SW480 (cell line): ENCODE data around the gene BEND5.

Source experiments
- DNase-seq: peaks from one replicate; pipeline ENCODE4 v3.0.0-alpha.2; 2016; ENCODE audit warnings: low spot score

BEND5 gene, protein sequence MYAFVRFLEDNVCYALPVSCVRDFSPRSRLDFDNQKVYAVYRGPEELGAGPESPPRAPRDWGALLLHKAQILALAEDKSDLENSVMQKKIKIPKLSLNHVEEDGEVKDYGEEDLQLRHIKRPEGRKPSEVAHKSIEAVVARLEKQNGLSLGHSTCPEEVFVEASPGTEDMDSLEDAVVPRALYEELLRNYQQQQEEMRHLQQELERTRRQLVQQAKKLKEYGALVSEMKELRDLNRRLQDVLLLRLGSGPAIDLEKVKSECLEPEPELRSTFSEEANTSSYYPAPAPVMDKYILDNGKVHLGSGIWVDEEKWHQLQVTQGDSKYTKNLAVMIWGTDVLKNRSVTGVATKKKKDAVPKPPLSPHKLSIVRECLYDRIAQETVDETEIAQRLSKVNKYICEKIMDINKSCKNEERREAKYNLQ

DNA sequence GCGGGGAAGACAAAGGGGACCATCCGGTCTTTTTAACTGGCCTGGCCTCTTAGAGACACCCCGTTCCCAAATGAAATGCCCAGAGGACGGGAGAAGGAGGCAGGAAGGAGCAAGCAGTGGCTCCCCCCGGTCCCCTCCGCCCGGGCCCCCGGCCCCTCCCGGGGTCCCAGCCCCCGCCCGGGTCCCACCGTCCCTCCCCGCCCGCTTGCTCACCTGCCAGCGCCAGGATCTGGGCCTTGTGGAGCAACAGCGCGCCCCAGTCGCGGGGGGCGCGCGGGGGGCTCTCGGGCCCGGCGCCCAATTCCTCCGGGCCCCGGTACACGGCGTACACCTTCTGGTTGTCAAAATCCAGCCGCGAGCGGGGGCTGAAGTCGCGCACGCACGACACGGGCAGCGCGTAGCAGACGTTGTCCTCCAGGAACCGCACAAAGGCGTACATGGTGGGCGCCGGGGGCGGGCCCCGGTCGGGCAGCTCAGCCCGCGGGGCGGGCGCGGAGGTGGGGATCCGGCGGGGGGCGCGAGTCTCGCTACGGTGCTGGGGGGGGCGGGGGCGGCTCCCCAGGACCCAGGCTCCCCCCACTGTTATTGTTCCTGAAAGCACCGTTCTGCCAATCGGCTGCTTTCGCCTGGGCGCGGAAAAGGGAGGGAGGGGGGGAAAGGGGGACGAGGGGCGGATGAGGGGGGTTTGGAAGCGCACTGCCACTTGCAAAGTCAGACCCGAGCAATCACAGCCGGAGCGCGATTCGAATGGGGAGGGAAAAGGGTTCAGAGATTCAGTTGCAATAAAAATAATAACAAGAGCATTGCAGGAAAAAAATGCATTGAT lies at the start of gene BEND5:
TSS of gene BEND5 (minus strand) at position 499 of the 826 bp plus-strand sequence. CDS start at position 439, 60 bp downstream.
- no peak for DNase-seq

DNA sequence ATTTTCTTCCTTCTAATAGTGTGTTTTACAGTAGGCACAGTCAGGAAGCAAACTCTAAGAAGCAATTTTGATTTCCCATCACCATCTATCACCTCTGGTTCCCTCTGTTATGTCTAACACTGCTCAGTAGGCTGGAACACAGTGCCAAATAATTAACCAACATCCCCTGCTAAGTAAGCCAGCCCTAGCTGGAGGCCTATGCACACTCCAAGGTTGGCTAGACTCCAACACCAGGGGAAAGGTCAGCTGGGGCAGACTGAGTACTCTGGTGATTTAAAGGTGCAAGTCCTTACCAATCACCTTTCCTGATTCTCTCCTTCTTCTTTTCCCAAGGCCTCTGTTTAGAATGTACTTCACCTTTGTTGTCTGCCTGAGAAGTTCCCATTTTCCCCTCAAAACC lies 46.5 kb upstream of the BEND5 start:
- no peak for DNase-seq

DNA sequence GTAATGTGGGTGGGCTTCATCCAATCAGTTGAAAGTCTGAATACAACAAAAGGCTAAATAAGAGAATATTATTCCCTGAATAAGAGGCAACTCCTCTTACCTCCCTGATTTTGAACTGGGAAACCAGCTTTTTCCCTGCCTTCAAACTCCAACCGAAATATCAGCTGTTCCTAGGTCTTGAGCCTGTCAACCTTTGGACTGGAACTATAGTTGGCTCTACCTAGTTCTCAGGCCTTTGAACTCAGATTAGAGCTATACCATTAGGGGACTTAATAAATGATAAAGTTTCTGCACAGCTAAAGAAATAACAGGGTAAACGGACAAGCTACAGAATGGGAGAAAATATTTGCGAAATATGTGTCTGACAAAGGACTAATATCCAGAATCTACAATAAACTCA lies 43.8 kb upstream of the BEND5 start:
- DNase-seq = no peak

DNA sequence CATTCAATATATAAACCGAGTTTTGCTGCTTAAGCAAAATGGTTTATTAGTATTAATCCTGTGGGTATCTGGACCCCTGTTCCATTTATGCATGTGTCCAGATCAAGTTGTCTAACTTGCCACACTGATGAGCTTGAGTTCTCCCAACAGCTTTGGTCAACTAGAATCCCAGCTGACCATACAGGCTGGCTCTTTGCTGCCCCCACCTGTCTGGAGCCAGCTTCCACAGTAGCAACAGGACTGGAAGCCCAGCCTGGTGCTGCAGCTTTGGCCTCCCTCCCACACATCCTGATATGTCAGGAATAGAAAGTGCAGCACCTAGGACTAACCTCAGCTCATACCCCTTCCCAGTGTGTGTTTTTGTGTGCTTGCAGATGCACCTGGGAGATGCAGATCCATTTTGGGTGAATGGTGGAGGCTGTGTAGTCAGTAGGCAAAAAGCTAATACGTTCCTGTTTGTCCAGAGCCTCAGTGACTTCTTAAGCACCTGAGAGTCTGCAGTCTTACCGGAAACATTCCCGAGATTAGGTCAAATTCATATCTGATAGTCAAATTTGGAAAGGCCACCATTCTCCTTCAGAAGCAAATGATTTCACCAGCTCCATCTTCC lies 40.9 kb upstream of the BEND5 start:
- peak; percentile 21 for DNase-seq

- no peak for DNase-seq
These were observed 34.0 kb upstream of the BEND5 start for GRCh38 chr1:48810740-48811139.

DNA sequence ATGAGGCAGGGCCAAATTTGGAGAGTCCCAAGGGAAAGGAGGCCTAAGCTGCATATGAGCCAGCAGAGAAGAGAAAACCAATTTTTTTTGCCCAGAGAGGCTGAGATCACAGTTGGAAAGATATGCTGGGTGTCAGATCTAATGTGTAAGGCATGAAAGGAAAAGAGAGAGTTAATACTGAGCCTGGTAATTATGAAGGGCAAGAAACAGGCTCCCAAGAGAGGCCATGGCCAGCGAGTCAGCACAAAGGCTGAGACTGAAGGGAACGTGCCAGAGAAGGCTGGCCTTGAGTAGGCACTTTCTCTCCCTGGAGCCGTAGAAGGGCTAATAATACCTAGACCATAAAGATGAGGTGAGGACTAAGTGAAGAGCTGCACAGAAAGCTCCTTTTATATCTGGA lies 31.8 kb upstream of the BEND5 start:
- no peak for DNase-seq

DNA sequence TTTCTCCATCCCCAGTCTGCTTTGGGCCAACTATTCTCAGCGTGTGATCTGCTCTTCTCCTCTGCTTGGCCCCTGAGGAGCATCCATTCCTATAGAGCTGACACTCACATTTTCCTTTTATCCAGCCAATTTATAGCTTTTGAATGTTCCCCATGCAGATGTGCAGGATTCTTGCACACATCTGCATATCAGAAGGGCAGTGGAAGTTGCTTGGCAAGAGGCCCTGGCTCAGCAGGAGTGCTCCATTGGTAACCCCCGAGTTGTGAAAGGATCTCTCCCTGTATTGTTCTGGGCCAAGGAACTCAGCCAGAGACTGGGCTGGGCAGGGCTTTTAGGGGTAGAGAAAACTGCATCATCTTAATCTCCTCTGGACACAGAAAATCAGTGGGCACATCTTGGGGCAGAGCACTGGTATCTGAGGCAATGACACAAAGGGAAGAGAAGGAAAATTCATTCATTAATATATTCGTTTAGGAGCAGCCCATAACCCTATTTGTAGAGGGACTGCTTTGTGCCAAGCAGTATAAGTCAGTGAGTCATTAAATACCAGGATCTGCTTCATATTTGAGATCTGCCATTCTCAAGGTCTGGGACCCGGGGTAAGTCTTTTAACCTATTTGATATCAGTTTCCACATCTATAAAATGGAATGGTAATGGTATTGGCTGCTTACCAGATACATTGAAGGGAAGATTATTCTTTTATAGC lies 31.0 kb upstream of the BEND5 start:
- no peak for DNase-seq

- no peak for DNase-seq
These were observed 26.8 kb upstream of the BEND5 start for GRCh38 chr1:48803474-48803873.

DNA sequence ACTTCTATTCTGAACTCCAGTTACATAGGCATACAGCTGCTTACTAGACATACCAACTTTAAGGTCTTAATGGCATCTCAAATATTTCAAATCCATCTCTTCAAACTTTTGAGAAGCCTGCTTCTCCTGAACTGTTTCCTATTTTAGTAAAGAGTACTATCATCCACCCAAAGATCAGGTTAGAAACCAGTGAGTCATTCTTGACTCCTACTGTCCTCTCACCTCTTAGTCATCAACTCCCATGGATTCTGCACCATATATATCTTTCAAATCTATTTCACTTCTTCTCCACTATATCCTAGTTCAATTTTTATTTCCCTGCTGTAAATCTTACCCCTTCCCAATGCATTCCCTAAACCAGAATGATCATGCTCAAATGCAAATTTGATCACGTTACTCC lies 18.1 kb upstream of the BEND5 start:
- DNase-seq = no peak

- DNase-seq = no peak
These were observed 17.2 kb upstream of the BEND5 start for GRCh38 chr1:48793863-48794262.

DNA sequence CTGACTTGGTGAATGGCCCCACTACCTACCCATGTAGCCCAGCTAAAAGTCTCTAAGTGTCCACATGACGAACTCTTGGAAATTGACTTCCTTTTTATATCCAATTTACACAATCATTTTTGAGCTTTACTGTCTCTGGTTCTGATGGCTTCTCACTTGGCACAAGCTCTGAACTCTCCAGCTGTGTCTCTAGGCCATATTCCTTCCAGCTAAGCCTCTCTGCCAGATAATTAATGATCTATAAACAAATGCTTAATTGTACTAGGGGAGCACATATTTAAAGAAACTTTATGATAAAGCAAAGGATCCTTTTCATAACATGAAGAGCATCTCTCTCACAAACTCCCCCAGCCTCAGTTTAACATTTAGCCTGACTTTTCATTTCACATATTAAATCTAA lies 16.3 kb upstream of the BEND5 start:
- no peak for DNase-seq

DNA sequence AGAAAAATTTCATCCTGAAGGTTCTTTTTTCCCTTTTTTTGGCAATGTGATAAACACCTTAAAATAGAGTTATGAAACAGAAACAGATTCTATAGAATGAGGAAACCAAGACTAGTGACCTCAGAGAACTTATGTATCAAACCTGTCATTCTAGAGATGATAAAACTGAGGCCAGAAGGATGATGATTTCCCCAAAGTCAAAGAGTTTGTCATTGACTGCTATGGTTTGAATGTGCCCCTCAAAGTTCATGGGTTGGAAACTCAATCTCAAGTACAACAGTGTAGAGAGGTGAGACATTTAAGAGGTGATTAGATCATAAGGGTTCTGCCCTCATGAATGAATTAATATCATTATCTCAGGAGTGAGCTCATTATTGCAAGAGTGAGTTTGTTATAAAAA lies 13.7 kb upstream of the BEND5 start:
- no peak for DNase-seq

GRCh38 chr1:48789903-48790302 lies 13.2 kb upstream of the BEND5 start:
- no peak for DNase-seq

- no peak for DNase-seq
These were observed 9.2 kb upstream of the BEND5 start for GRCh38 chr1:48785869-48786268.

DNA sequence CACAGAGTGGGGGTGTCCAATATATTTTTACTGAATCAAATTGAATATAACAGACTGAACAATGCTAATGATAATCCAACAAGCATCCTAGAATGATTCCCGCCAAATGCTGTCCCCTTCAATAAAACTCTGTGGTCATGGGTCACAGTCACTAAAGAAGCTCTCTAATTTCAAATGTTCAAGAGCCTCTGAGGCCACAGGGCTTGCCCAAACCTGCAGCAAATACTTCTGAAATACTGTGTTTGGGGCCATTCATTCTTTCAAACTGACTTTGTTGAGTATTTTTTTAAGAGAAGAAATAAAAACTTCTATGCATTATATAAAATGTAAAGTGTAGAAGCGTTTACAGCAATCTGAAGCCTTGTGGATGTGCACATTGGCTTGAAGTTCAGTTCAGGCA lies 7.6 kb upstream of the BEND5 start:
- no peak for DNase-seq

DNA sequence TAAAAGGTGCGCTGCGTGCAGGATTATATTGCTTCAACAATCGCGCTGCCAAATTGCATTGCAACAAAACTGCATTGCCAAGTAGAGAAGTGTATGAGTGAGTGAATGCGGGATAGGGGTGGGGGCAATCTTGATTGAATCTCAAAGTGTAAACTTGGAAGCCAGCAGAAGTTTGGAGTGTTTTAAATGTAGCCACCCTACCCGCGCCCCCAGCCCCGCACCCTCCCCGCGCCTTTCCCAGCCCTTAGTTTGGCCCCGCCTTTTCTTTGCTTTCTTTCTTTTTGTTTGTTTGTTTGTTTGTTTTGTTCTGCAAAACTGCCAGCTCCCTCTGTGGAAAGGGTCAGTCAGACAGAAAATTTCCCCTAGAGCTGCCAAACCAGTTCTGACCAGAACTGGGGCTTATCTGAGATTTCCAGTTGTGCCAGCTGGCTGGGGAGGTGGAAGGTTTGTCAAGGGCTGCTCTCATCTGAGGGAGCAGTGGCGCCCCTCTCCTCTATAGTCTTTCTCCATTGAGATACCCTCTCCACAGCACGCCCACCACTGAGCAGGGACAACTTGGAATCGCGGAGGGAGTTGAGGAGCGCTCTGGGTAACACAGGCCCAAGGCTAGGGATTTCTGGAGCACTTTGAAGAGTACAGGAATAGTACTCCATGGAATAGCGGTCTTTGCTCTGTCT lies 666 bp upstream of the BEND5 start:
- DNase-seq = no peak

DNA sequence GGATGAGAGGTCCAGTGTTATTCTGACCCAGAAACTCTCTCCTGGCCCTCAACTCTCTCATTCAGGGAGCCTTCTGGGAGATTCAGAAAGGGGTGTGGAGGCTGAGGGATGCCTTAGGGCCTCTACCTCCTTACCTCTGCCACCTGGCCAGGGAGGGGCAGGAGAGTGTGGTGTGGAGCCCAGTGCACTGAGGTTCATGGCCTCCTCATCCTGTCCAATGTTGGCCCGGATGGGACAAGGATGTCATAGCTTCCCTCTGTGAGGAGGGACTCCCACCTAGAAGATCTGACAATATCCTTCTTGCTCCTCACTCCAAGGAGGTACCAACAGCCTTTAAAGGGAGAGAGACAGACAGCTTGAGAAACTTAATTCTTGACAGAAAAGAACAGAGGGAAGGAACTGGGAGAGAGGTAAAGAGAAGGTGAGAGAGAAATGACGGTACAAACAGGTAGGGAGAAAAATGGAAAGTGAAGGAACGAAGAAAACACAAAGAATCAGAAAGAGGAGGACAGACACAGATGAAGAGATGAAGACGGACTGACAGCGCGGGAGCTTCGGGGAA lies 779 bp downstream of the BEND5 start:
- DNase-seq = no peak

- DNase-seq = no peak
These were observed 3.6 kb downstream of the BEND5 start for GRCh38 chr1:48773133-48773532.

- no peak for DNase-seq
These were observed 4.5 kb downstream of the BEND5 start for GRCh38 chr1:48772211-48772610.

DNA sequence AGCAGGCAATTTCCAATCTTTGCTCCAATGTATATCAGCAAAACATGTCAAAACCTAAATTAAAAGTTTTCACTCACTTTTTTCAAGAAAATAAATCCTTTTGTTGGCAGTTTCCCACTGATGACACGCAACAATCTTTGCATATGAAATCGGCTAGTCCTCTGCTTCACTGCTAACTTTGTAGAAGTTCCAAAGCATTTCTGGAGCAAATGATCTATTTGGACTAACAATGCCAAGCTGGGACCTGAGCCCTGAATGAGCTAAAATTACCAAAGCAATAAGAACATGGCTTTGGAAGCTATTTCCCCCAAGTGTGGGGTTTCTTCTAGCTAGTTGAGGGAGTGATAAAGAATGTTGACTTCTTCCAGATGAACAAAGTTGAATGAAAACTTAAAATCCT lies 5.1 kb downstream of the BEND5 start:
- no peak for DNase-seq

DNA sequence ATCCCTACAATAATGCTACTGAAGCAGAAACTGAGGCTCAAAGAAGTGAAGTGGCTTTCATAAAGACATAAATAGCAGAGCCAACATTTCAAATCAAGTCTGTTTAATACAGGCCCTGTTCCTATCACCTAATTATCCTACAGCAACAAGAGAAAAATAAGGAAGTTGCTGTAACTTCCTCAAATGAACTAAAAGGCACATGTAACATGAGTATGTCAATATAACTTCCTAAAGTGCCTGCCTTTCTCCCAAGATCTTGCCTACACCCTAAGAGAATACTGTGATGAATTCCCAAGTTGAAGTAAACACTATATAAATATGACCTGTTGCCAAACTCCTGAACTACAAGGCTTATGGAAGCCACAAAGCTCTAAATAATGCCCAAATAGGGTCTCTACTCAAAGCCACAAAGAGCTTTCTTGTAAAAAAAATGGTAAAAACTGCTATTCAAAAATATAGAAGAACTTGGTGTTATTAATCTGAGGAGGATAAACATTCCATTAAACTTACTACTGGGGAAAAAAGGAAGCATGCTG lies 8.6 kb downstream of the BEND5 start:
- no peak for DNase-seq
